ENCODE data around the gene HCAR3.
"Not testable (repeated sequence)": the region's sequence is repeated elsewhere in the genome, so short reads cannot be mapped to it uniquely, and the experiment has no call there.

- not testable (repeated sequence) for TF ChIP-seq EZH2 (IDR thresholded peaks at IDR 0.05; ENCODE audit: low read depth, unreplicated experiment); CTCF (conservative IDR thresholded peaks at IDR 0.05; ENCODE audit: low read depth in 2 of 2); POLR2AphosphoS5 (IDR thresholded peaks at IDR 0.05; ENCODE audit: low read depth); EZH2phosphoT487 (IDR thresholded peaks at IDR 0.05; ENCODE audit: unreplicated experiment); NANOG (IDR thresholded peaks at IDR 0.05; ENCODE audit: borderline replicate concordance); JUNB (IDR thresholded peaks at IDR 0.05; ENCODE audit: unreplicated experiment); REST (IDR thresholded peaks at IDR 0.05; ENCODE audit: unreplicated experiment)
Observed at GRCh38 chr12:122711266-122711665, 5.3 kb downstream of the HCAR3 start.
